H1 (cell line): Measurements from ENCODE around the gene PCGF3. TPM values are rescaled to one million over a fixed set of nuclear protein-coding genes. Genes with fewer than 3 reads are reported as not detected.

Source experiments
- CTCF ChIA-PET: fragments of 300-600 bp; sonication (Branson Sonifier 250); formaldehyde crosslinking; loops from one replicate; lab custom pipeline; 2021; ENCODE audit not compliant: partially characterized antibody; lab: Charles Lee
- POLR2A ChIA-PET: fragments of 300-600 bp; sonication (Branson Sonifier 250); formaldehyde crosslinking; loops from one replicate; lab custom pipeline; 2021; ENCODE audit warnings: inconsistent platforms; ENCODE audit not compliant: partially characterized antibody; lab: Charles Lee
- DNase-seq, 2 experiments: peaks; one replicate each; pipeline versions ENCODE4 v3.0.0 to v3.0.0-alpha.2; 2010 to 2022; ENCODE audit warnings: low spot score in 2 of 2, low read depth in 1 of 2, mixed read lengths in 1 of 2
- FAIRE-seq: peaks from 2 replicates; lab custom pipeline; 2011; peaks lifted over from hg19 to GRCh38; lab: Jason Lieb, UNC
- H2AFZ ChIP-seq: 2 replicates; pipeline ENCODE4 v1.8.1; 2012; ENCODE audit warnings: low read length, inconsistent platforms
- H2AK5ac ChIP-seq: 2 replicates; pipeline ENCODE4 v1.6.1; 2013; ENCODE audit warnings: low read depth, low read length
- H2BK120ac ChIP-seq: replicated peaks from 2 replicates; pipeline ENCODE3; 2013; ENCODE audit warnings: low read depth, low read length, inconsistent platforms
- H2BK12ac ChIP-seq: 2 replicates; pipeline ENCODE4 v1.6.1; 2013; ENCODE audit warnings: low read depth, low read length
- H2BK15ac ChIP-seq: 2 replicates; pipeline ENCODE4 v1.6.1; 2013; ENCODE audit warnings: low read length
- H2BK20ac ChIP-seq: 2 replicates; pipeline ENCODE4 v1.6.1; 2013; ENCODE audit warnings: low read length
- H2BK5ac ChIP-seq: 2 replicates; pipeline ENCODE4 v1.6.1; 2013; ENCODE audit warnings: low read depth, low read length
- H3K14ac ChIP-seq: 2 replicates; pipeline ENCODE4 v1.6.1; 2013; ENCODE audit warnings: inconsistent platforms; ENCODE audit not compliant: insufficient read length
- H3K18ac ChIP-seq: 2 replicates; pipeline ENCODE4 v1.6.1; 2013; ENCODE audit warnings: low read length; ENCODE audit errors: extremely low read depth
- H3K23ac ChIP-seq: 2 replicates; pipeline ENCODE4 v1.6.1; 2013; ENCODE audit warnings: inconsistent platforms; ENCODE audit not compliant: insufficient read length
- H3K23me2 ChIP-seq: 2 replicates; pipeline ENCODE4 v1.6.1; 2013; ENCODE audit warnings: low read depth, low read length
- H3K27ac ChIP-seq: 2 replicates; pipeline ENCODE4 v1.6.1; 2011; ENCODE audit warnings: low read depth, low read length, inconsistent platforms
- H3K27me3 ChIP-seq, 4 experiments: replicated peaks in 1 of 4; 1 replicate in 1 of 4; 2 replicates in 3 of 4; pipeline versions ENCODE4 v1.6.1 to v1.8.1; 2011 to 2013; ENCODE audit warnings: low read length in 3 of 4, mild to moderate bottlenecking in 3 of 4, inconsistent platforms in 2 of 4, mixed read lengths in 2 of 4, moderate library complexity in 1 of 4; ENCODE audit not compliant: control insufficient read depth in 3 of 4, insufficient read depth in 3 of 4; ENCODE audit errors: extremely low read depth in 1 of 4
- H3K36me3 ChIP-seq, 4 experiments: 2 replicates each; pipeline versions ENCODE4 v1.6.1 to v1.8.1; 2011 to 2013; ENCODE audit warnings: mild to moderate bottlenecking in 4 of 4, low read length in 3 of 4, moderate library complexity in 2 of 4, control low read depth in 1 of 4, inconsistent platforms in 1 of 4; ENCODE audit not compliant: insufficient read depth in 4 of 4, control insufficient read depth in 2 of 4
- H3K4ac ChIP-seq: replicated peaks from 2 replicates; pipeline ENCODE3; 2013; ENCODE audit warnings: low read length, low read depth, mixed read lengths, inconsistent platforms; ENCODE audit not compliant: insufficient read length
- H3K4me1 ChIP-seq, 4 experiments: replicated peaks in 1 of 4; 1 replicate in 1 of 4; 2 replicates in 3 of 4; pipeline versions ENCODE4 v1.6.1 to v1.8.1; 2011 to 2013; ENCODE audit warnings: low read length in 3 of 4, inconsistent platforms in 2 of 4, mixed read lengths in 1 of 4; ENCODE audit not compliant: insufficient read depth in 4 of 4, control insufficient read depth in 3 of 4
- H3K4me2 ChIP-seq, 2 experiments: 2 replicates each; pipeline versions ENCODE4 v1.6.1 to v1.8.1; 2011 to 2013; ENCODE audit warnings: low read depth in 2 of 2, low read length in 2 of 2, control low read depth in 1 of 2, inconsistent platforms in 1 of 2, mild to moderate bottlenecking in 1 of 2; ENCODE audit not compliant: insufficient read depth in 1 of 2
- H3K4me3 ChIP-seq, 4 experiments: fragments of 200-600, 300-600 bp in 1 of 4; sonication (generic), shearing (Covaris generic), sonication (Bioruptor Twin) in 1 of 4; 2 replicates each; pipeline versions ENCODE4 v1.5.1 to v1.8.1; 2011 to 2016; ENCODE audit warnings: low read length in 4 of 4, low read depth in 3 of 4, control low read depth in 2 of 4, inconsistent platforms in 2 of 4, mild to moderate bottlenecking in 2 of 4, mixed read lengths in 1 of 4, moderate library complexity in 1 of 4; ENCODE audit not compliant: insufficient read depth in 2 of 4; ENCODE audit errors: extremely low read depth in 1 of 4
- H3K56ac ChIP-seq: replicated peaks from 2 replicates; pipeline ENCODE3; 2013; ENCODE audit warnings: low read depth, mild to moderate bottlenecking, mixed read lengths, low read length, inconsistent platforms; ENCODE audit not compliant: insufficient read length
- H3K79me1 ChIP-seq: 2 replicates; pipeline ENCODE4 v1.6.1; 2013; ENCODE audit warnings: low read depth, low read length, control low read depth
- H3K79me2 ChIP-seq, 2 experiments: 2 replicates each; pipeline versions ENCODE4 v1.6.1 to v1.8.1; 2012 to 2013; ENCODE audit warnings: low read length in 2 of 2, mild to moderate bottlenecking in 2 of 2, inconsistent platforms in 1 of 2; ENCODE audit not compliant: insufficient read depth in 2 of 2, control insufficient read depth in 1 of 2
- H3K9ac ChIP-seq, 4 experiments: replicated peaks in 1 of 4; 1 replicate in 1 of 4; 2 replicates in 3 of 4; pipeline versions ENCODE4 v1.6.1 to v1.8.1; 2011 to 2013; ENCODE audit warnings: low read depth in 3 of 4, low read length in 3 of 4, control low read depth in 2 of 4, mild to moderate bottlenecking in 2 of 4, moderate library complexity in 2 of 4, inconsistent platforms in 1 of 4; ENCODE audit errors: extremely low read depth in 1 of 4
- H3K9me3 ChIP-seq, 2 experiments: 2 replicates each; pipeline versions ENCODE4 v1.6.1 to v1.8.1; 2012 to 2013; ENCODE audit warnings: mild to moderate bottlenecking in 2 of 2, moderate library complexity in 2 of 2, control low read depth in 1 of 2, inconsistent platforms in 1 of 2, low read depth in 1 of 2, low read length in 1 of 2, mixed read lengths in 1 of 2; ENCODE audit not compliant: insufficient read depth in 2 of 2
- H4K20me1 ChIP-seq, 2 experiments: replicated peaks in 1 of 2; 2 replicates each; pipeline versions ENCODE3 to v1.8.1; 2011 to 2013; ENCODE audit warnings: inconsistent platforms in 2 of 2, low read length in 2 of 2, mild to moderate bottlenecking in 1 of 2; ENCODE audit not compliant: insufficient read depth in 2 of 2, control insufficient read depth in 1 of 2
- H4K5ac ChIP-seq: 2 replicates; pipeline ENCODE4 v1.6.1; 2013; ENCODE audit warnings: low read length, low read depth, mixed read lengths, inconsistent platforms; ENCODE audit not compliant: insufficient read length
- H4K8ac ChIP-seq: 2 replicates; pipeline ENCODE4 v1.8.0; 2013; ENCODE audit warnings: mild to moderate bottlenecking, moderate library complexity, low read length, inconsistent platforms; ENCODE audit not compliant: insufficient read depth; ENCODE audit errors: extremely low read depth
- H4K91ac ChIP-seq: replicated peaks from 2 replicates; pipeline ENCODE3; 2013; ENCODE audit warnings: low read length, mixed read lengths, inconsistent platforms; ENCODE audit not compliant: insufficient read length
- ASH2L ChIP-seq: fragments of 200-600, 300-600 bp; sonication (generic); IDR thresholded peaks from one replicate; pipeline ENCODE4 v1.7.1; 2017; ENCODE audit warnings: low read length
- BRCA1 ChIP-seq: IDR thresholded peaks from 2 replicates; pipeline ENCODE4 v1.6.1; 2012; ENCODE audit warnings: low read depth, low read length, improper control_type of control experiment
- CTBP2 ChIP-seq: IDR thresholded peaks from 2 replicates; pipeline ENCODE4 v1.7.0; 2011; ENCODE audit warnings: borderline replicate concordance, mild to moderate bottlenecking, moderate library complexity, mixed read lengths, low read length; ENCODE audit not compliant: insufficient read depth, insufficient read length
- GABPA ChIP-seq: IDR thresholded peaks from 2 replicates; pipeline ENCODE4 v1.6.1; 2011; ENCODE audit warnings: mild to moderate bottlenecking, low read length, moderate library complexity, borderline replicate concordance; ENCODE audit not compliant: insufficient read depth
- GTF2F1 ChIP-seq: IDR thresholded peaks from 2 replicates; pipeline ENCODE4 v1.6.1; 2012; ENCODE audit warnings: low read depth, low read length, improper control_type of control experiment, borderline replicate concordance
- JUN ChIP-seq: IDR thresholded peaks from 2 replicates; pipeline ENCODE4 v1.6.1; 2011; ENCODE audit warnings: low read depth, mild to moderate bottlenecking, improper control_type of control experiment, low read length
- JUND ChIP-seq: IDR thresholded peaks from 2 replicates; pipeline ENCODE4 v1.6.1; 2011; ENCODE audit warnings: mild to moderate bottlenecking, improper control_type of control experiment, low read length
- POLR2A ChIP-seq, 2 experiments: IDR thresholded peaks; 1 replicate in 1 of 2; 2 replicates in 1 of 2; pipeline ENCODE4 v1.6.1; 2011; ENCODE audit warnings: low read depth in 2 of 2, low read length in 2 of 2, mild to moderate bottlenecking in 2 of 2; ENCODE audit errors: control extremely low read depth in 1 of 2
- POLR2AphosphoS5 ChIP-seq: IDR thresholded peaks from 2 replicates; pipeline ENCODE4 v1.6.1; 2011; ENCODE audit warnings: low read depth, low read length
- RXRA ChIP-seq: IDR thresholded peaks from 2 replicates; pipeline ENCODE4 v1.6.1; 2011; ENCODE audit warnings: low read depth, mild to moderate bottlenecking, low read length, moderate library complexity; ENCODE audit not compliant: insufficient read depth
- WGBS, 2 experiments: shearing (Covaris generic) in 1 of 2; methylation state at CpG; one replicate each; pipeline versions ENCODE4 v1.1.6 to v1.1.7; 2013 to 2015; ENCODE audit warnings: low lambda C conversion rate in 2 of 2, mixed read lengths in 2 of 2, inconsistent platforms in 1 of 2, low coverage in 1 of 2, missing lambda C conversion rate in 1 of 2; ENCODE audit not compliant: insufficient replicate concordance in 2 of 2, insufficient coverage in 1 of 2, insufficient read length in 1 of 2; ENCODE audit errors: extremely low coverage in 1 of 2, missing lambda C conversion rate in 1 of 2; 5-methylcytosine and 5-hydroxymethylcytosine counted together
- polyA plus RNA-seq, 7 experiments: library from polyadenylated mRNA; depleted of rRNA in 3 of 7; stranded (reverse) in 5 of 7; unstranded in 2 of 7; fragments of >200 nt in 5 of 7; fragments of 200-250 nt in 2 of 7; gene quantifications; 1 replicate in 5 of 7; 2 replicates in 1 of 7; 4 replicates in 1 of 7; pipeline versions ENCODE4 v1.2.1 to v1.2.3, GENCODE V29; 2011 to 2013; ENCODE audit warnings: missing spikeins in 2 of 7, mixed read lengths in 2 of 7
- total RNA-seq: library from RNA; stranded (reverse); fragmentation: NEBNext Ultra II Directional; extraction: Animal tissue kit (Norgen Biotek cat#: 25700); gene quantifications from 2 replicates; pipeline ENCODE4 v1.2.1, GENCODE V29; 2021

The PCGF3 gene
- total and polyA plus RNA-seq, 2 of the 8 experiments (the other 6 are each of a cell fraction or from before 2014, with no cell fraction given): 52.7 to 52.9 TPM

DNA sequence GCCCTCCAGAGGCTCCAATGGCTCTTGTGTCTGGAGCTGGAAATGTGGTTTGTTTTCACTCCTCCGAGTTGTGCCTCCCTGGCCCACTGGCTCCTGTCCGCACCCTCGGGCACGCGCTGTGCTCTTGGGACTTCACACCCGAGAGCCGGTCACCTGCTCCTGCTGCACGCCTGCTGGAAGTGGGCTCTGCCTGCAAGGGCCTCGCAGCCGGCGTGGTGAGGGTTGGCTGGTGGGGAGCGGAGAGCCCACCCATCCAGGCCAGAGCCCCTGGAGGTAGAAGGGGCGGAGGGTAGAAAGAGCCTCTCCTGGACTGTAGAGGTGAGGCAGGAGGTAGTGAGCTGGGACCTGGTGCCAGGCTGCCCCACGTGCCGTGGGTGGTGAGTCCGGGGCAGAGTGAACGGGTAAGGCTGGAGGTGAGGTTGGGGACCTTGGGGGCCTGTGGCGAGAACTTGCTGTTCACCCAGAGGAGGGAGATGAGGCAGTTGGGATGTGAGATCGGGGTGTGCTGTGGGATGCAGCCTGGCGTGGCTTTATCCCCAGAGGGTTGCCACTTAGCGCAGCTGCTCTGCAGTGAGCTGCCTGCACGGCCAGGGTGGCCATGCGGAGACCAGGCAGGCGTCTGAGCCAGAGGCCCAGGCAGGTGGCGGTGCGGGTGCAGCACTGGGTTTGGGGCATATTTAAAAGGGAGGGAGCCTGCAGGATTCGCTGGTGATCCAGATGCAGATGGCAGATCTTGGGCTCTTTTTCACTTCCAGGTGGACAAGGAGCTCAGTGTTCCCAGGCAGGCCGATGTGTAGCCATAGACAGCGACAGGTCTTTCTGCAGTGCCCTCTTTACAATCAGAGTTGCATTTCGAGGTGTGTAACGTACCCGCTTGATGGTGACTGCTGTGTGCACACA is 48.8 kb downstream of the PCGF3 start:
- no peak for FAIRE-seq
- Histone ChIP-seq H3K23me2 (no peaks in the 10 kb centered on the region), H2BK15ac (no peak overlapping the region), H3K9me3 (peaks cover 0 to 10% of the 10 kb centered on the region in 2 experiments; a peak in 1 of 4 replicates), H3K4me2 (no peak overlapping the region), H2AFZ (no peak overlapping the region), H3K4ac (no peak overlapping the region), H2AK5ac (no peak overlapping the region), H3K79me1 (0 out of 2 replicates have a peak, but pooled peaks cover 3% of the 10 kb centered on the region), H3K79me2 (peaks cover 0 to 7% of the 10 kb centered on the region in 2 experiments; a peak in 1 of 4 replicates), H4K5ac (no peak overlapping the region), H2BK120ac (no peak overlapping the region), H3K14ac (no peak overlapping the region), H3K36me3 (peaks cover 0 to 16% (median 6%) of the 10 kb centered on the region in 4 experiments; a peak in 5 of 8 replicates), H3K4me3 (no peak overlapping the region), H4K91ac (no peak overlapping the region), H2BK12ac (no peak overlapping the region), H3K4me1 (no peaks in the 10 kb centered on the region), H3K9ac (no peak overlapping the region), H2BK20ac (no peak overlapping the region), H2BK5ac (no peak overlapping the region), H3K56ac (no peak overlapping the region), H3K27me3 (no peaks in the 10 kb centered on the region), H3K27ac (no peak overlapping the region), H3K18ac (no peak overlapping the region), H4K20me1 (peaks cover 8 to 12% of the 10 kb centered on the region in 2 experiments), H3K23ac (no peak overlapping the region), H4K8ac (peak overlapping the region; percentile 77)
- ChIA-PET POLR2A (no interaction called here), CTCF (interaction anchor here (0.9 to 3.4 kb wide), 4 partner anchors 12 to 126 kb away, joined by 3 to 30 read pairs (median 4); no protein-coding TSS in a partner anchor)
- DNase-seq: no peak
- 95% methylated on average over 27 of the region's 32 CpGs; no CpG with 5 or more reads in 1 of the 2 experiments for WGBS, 2 experiments
- no peak for TF ChIP-seq ASH2L
- TF ChIP-seq POLR2A (IDR thresholded peaks at IDR 0.05; ENCODE audit: control extremely low read depth in 1 of 2, low read depth in 2 of 2, low read length in 2 of 2): no peak
- TF ChIP-seq POLR2AphosphoS5: no peak
- no peak for TF ChIP-seq GABPA
- no peak for TF ChIP-seq GTF2F1
- TF ChIP-seq JUN: no peak
- TF ChIP-seq RXRA: no peak
- no peak for TF ChIP-seq JUND
- no peak for TF ChIP-seq CTBP2
- TF ChIP-seq BRCA1: no peak
